ENCODE results near the gene LRRFIP2.
"Not testable (repeated sequence)": the region's sequence is repeated elsewhere in the genome, so short reads cannot be mapped to it uniquely, and the experiment has no call there.

The LRRFIP2 gene

DNA sequence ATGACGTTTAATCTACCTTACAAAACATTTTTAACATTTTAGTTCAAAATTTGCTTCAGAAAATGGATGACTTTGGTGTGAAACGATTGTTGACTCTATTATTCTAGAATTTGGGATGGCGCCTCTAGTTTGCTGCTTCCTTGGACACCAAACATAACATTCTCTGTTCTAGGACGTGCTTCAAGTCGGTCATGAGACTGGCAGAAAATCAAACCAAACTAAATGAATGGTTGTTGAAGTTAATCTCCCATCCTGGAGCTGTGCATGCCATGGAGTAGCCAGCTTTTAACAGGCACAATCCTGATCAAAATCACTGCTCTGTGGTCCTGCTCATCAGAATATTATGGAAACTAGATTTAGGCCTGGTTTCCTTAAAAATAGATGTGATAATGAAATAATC is 9.6 kb upstream of the LRRFIP2 start:
- no peak for DNase-seq (ENCODE audit: low read depth)

DNA sequence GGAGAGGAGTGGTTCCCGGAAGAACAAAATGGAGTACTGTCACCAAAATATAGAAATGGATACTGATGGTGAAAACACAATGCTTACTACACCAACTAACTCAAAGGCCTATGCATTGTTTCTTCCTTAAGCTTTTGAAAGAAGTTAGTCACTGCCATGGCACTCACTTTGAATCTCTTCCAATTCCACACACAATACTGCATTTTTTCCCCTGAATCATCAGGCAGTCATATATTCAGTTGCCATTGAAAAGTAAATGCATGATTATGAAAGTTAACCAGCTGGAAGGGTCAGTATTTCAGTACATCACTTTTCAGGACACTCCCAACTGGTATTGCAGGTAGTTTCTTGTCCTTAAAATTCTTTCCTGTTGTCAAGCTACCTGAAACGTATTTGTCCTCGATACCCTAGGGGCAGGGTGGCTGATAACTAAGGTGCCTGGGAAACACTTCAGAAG is 9.0 kb upstream of the LRRFIP2 start:
- DNase-seq (ENCODE audit: low read depth), result no peak

DNA sequence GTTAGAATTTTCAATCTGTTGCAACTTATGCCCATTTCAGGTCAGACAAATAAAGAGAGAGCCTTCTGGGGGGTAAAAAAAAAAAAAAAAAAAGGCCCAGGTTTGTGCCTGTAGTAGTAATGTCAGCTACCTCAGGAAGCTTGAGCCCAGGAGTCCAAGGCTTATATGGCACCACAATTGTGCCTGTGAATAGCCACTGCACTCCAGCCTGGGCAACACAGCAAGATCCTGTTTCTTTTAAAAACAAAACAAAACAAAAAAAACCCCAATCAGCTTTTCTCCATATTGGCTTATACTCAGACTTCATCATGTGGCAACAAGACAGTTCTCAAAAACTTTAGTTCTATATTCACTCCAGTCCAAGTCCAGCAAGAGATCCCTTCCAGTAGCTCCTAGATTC is 8.4 kb upstream of the LRRFIP2 start:
- no peak for DNase-seq (ENCODE audit: low read depth)

DNA sequence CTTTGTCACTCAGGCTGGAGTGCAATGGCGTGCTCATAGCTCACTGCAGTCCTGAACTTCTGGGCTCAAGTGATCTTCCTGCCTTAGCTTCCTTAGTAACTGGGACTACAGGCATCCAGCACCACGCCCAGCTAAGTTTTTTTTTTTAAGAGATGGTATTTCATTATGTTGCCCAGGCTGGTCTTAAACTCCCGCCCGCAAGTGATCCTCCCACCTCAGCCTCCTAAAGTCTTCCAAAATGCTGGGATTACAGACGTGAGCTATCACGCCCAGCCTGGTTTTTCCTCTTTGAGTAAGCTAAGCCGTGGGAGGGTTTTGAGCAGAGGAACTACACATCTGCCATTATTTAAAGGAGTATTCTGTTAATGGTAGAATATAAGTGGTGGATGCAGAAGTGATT is 7.4 kb upstream of the LRRFIP2 start:
- DNase-seq (ENCODE audit: low read depth), result no peak

DNA sequence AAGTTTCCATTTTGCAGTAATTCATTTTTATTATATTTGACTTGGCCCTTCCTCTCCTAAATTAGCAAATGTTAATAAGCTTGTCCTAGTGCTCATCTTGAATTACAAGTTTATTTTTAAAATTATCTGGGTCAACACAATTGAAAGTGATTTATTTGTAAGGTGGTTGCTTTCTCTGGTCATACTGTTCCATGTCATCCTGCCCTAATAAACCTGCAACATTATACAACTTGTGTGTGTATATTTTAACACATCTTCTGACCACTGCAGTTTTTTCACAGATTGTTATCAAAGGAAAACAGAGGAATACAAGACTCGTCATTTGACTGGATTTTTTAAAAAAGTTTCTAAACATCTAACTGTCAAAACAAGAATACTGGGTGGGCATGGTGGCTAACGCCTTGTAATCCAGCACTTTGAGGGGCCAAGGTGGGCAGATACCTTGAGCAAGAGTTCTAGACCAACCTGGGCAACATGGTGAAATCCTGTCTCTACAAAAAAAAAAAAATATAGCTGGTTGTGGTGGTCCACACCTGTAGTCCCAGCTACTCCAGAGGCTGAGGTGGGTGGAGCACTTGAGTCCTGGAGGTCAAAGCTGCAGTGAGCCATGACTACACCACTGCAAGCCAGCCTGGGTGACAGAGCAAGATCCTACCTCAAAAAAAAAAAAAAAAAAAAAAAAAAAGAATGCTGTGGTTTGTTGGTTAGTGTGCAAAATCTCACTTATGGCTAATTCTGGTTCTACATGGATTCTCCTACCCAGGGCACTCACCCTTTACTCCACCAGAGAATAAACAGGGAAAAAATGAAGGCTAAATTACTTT is 5.0 kb upstream of the LRRFIP2 start:
- no peak for DNase-seq (ENCODE audit: low read depth)

DNA sequence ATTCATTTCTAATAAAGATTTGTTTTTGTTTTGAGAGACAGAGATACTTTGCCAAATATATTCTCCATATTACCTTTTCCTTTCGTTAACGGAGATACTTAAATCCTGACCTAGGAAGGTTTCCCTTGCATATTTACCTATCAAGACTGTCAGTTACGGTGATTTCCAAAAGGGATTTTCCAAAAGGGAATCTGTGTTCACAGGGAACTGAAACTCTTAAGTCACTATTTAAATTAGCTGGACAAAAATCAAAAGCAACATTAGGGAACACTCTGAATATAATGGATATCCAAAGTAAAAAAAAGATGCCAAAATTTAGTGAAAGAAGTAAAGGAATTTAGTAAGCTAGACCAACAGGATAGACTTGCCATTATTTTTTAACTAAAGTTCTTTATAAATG is 576 bp downstream of the LRRFIP2 start:
- DNase-seq (ENCODE audit: low read depth), result no peak

DNA sequence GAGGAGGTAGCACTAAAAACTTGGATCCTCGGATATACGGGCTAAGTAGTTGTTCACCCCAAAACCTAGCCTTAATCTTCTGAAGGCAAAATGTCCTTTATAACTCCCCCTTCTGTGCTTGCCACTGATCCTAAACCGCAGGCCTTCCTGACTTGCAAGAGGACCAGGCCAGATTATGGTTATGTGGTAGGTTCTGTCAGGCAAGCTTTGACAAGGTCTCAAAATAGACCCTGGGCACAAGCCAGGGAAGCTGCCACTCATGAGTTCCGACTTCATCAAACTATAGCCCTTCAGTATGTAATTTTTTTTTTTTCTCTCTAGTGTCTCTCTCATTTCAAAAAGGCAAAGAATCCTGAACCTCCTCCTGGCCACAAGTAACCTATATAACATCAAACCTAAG is 3.2 kb downstream of the LRRFIP2 start:
- no peak for DNase-seq (ENCODE audit: low read depth)

DNA sequence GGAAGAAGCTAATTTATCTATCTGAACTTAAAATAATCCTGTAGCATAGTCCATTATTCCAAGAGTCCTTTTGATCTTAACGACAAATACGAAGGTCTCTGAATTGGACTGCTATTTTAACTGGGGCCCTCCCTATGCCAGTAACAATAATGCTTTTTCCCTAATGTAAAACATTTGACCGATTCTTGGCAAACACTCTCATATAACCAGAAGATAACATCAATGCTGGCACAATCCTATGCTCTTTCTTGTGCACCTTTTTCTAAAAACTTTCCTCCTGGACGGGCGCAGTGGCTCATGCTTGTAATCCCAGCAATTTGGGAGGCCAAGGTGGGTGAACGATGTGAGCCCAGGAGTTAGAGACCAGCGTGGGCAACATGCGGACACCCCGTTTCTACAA is 3.9 kb downstream of the LRRFIP2 start:
- DNase-seq (ENCODE audit: low read depth), result no peak

DNA sequence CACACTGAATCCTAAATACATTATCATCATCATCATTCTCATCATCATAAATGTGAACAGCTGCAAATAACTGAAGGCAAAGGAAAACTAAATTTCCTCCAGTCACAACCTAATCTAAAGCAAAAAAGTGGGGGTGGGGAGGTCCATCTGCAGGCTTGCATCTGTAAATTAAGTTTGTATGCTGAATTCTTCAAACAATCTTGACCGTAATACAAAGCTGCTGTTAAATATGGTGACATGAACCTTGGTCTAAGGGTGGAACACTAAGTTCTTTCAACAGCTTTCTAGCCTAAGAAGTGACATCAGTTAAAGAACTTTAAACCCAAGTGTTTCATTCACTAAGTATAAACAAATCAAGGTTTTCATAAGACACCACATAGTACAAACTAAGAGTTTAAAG is 4.3 kb downstream of the LRRFIP2 start:
- no peak for DNase-seq (ENCODE audit: low read depth)

DNA sequence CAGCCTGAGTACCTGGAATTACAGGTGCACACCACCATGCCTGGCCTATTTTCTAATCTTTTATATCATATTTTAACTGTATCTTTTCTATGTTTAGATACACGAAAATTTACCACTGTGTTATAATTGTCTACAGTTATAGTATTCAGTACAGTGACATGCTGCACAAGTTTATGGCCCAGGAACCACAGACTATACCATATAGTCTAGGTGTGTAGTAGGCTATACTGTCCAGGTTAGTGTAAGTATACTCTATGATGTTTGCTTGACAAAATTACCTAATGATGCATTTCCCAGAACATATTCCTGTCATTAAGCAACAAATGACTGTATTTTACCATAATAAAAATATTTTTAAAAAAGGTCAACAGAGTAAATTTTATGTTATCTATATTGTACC is 5.5 kb downstream of the LRRFIP2 start:
- DNase-seq (ENCODE audit: low read depth), result no peak

DNA sequence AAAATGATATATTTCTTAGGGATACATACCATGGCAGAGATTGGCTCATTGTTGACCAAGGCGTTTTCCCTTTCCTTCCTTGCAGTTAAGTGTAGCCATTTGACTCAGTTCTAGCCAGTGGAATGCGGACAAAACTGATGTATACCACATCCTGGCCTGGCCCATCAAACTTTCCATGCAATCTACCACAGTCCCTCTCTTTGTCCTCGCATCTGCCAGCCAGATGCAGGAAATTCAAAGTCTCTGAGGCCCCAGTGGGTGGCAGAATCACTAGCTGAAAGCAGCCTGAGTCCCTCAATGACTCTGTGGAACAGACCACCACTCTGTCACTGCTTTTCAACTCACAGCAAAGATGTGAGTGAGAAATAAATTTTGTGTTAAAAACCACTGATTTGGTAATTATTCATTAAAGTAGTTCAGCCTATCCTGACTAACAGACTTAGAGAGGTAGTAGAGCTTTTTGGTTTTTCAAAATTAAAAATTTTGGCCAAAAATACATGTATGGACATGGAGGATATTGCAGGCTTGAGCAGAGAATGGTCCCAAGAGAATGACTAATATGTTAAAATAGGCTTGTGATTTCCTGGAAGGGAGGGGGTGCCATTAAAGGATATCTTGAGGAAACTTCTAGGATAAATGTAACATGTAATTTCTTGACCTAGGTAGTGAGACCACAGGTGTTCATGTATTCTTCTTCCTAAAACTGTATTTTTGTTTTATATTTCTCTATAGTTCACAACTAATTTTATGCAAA is 10.9 kb downstream of the LRRFIP2 start:
- DNase-seq (ENCODE audit: low read depth), result peak; percentile 33

DNA sequence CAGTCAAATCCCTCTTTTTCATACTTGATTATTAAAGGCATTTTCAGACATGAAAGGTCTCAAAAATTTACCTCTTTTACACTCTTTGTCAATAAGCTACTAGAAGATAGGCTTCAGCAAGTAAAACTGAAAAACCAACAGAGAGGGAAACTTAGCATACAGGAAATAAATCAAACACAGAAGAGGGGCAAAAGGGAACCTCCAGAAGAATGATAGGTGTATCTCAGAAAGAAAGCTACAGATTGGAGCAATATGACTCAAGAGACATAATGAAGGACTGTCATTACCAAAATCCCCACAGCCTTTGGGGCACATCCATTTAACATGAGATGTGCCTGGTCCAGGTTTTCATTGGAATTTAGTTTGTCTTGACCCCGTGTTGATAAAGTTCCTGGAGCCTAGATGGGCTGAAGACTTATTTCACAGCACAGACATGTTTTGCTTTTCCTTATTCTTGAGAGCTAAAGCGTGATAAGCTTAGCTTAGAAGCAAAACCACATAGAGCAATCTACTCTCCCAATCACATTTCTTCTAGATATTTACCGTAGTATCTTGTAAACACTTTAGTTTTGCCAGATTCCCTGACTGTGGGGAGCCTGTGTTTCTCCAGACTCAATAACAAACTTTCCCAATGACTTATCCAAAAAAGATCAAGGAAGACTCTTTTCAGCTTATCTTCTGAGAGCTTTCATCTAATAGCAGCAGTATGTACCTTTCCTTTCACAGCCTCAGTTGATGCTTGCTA is 11.7 kb downstream of the LRRFIP2 start:
- DNase-seq (ENCODE audit: low read depth), result no peak

DNA sequence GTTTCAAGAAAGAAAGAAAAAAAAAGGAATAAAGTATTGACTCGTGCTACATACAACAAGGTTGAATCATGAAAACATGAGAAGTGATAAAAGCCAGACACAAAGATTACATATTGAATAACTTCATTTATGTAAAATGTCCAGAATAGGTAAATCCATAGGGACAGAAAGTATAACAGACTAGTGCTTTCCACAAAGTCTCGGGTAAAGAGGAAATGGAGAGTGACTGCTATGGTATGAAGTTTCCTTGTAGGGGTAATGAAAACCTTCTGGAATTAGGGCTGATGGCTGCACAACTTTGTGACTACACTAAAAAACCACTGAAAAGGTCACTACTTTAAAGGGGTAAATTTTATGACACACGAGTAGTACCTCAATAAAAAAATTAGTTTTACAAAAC is 13.0 kb downstream of the LRRFIP2 start:
- no peak for DNase-seq (ENCODE audit: low read depth)

DNA sequence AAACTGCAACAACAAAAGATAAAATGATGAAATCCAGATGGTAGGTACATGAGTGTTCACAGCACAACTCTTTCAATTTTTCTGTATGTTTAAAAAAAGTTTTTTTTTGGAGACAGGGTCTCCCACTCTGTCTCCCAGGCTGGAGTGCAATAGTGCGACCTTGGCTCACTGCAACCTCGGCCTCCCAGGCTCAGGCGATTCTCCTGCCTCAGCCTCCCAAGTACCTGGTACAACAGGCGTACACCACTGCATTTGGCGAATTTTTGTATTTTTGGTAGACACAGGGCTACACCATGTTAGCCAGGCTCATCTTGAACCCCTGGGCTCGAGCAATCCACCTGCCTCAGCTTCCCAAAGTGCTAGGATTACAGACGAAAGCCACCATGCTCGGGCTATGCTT is 18.6 kb downstream of the LRRFIP2 start:
- no peak for DNase-seq (ENCODE audit: low read depth)

DNA sequence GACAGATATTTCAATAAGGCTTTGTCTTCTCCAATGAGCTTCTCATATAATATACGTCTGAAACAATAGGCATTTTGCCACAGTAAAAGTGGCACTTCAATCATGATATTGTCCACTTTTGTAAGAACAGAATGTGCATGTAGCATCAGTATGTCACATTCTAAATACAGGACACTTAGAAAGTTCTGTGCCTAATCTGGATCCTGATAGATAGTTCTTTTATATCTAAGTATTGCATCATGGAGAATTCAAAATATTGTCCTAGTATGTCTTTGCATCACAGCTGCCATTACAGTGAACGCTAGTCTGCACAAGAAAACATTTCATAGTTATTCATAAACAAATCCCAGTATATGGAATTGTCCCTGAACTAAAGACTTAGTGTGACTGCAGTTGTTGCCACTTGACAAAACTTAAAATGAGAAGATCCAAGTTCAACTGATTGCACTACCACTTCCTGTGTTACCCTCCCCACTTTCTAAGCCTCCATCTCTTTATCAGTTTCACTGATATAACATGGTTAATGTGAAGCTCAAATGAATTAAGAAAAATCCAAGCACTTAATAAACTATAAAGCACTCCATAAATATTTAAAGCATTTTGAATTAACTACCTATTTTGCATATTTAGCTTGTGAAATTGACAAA is 19.6 kb downstream of the LRRFIP2 start:
- DNase-seq (ENCODE audit: low read depth), result no peak

DNA sequence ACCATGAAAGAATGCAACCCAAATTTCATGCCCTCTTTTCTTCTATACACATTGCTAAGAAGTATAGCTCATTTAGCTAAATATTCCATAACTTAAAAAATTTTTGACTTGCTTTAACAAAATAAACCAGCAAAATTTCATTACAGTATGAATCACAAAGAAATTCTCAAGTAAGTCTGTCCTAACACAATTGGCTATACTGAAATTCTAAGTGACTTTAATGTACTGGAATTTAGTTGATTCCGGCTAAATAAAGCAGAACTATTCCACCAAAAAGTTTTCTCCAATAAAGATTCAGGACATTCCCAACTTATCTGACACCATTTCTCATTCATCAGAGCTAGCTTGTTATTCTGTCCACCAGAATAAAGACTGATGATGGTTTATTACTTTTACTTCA is 23.8 kb downstream of the LRRFIP2 start:
- no peak for DNase-seq (ENCODE audit: low read depth)

DNA sequence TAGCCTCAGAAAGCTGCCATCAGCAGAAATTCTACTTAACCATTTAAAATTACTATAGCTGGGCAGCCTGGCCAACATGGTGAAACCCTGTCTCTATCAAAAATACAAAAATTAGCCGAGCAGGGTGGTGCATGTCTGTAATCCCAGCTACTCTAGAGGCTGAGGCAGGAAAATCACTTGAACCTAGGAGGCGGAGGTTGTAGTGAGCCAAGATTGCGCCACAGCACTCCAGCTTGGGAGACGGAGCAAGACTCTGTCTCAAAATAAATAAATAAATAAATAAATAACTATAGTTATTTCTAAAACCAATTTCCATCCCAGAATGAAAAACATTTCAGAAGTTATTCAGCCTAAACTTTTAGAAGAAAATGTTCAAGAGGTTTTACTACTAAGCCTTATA is 25.1 kb downstream of the LRRFIP2 start:
- DNase-seq (ENCODE audit: low read depth), result no peak

DNA sequence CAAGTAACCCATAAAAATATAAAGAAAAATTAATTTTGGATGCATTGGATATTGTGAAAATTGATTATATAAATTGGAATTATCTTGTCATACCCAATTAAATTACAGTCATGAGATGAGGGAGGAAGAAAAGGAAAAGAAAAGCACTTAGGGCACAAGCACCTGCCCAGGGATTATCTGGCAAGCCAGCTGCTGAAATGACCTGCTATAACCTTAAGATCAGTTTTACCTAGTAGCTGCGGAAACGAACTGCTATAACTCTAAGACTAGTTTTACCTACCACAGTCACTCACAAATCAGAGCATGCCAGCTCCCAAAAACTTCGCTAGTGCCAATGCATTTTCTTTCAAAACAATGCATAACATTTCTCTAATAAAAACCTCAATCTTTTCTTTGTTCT is 26.2 kb downstream of the LRRFIP2 start:
- no peak for DNase-seq (ENCODE audit: low read depth)

DNA sequence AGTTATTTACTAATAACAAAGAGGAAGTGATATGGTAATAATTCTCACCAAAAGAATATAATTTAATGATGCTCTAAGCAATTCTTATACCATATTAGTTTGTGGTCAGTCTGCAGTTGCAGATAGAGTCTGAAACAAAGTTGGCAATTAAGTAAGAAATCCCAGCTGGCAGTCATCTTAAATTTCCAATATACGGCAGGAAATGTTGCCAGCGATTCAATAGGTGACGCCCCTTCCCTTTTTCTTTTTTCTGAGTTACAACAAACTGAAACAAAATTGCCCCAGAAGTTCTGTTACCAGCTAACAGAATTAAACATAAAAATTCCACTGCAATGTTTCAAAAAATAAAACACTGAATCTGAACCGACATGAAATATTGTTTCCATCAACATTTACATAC is 26.7 kb downstream of the LRRFIP2 start:
- DNase-seq (ENCODE audit: low read depth), result no peak

DNA sequence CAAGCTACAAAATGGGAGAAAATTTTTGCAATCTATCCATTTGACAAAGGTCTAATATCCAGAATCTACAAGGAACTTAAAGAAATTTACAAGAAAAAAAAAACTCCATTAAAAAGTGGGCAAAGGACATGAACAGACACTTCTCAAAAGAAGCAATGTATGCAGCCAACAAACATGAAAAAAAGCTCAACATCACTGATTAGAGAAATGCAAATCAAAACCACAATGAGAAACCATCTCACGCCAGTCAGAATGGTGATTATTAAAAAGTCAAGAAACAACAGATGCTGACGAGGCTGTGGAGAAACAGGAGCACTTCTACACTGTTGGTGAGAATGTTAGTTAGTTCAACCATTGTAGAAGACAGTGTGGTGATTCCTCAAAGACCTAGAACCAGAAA is 27.5 kb downstream of the LRRFIP2 start:
- not testable (repeated sequence) for DNase-seq (ENCODE audit: low read depth)

DNA sequence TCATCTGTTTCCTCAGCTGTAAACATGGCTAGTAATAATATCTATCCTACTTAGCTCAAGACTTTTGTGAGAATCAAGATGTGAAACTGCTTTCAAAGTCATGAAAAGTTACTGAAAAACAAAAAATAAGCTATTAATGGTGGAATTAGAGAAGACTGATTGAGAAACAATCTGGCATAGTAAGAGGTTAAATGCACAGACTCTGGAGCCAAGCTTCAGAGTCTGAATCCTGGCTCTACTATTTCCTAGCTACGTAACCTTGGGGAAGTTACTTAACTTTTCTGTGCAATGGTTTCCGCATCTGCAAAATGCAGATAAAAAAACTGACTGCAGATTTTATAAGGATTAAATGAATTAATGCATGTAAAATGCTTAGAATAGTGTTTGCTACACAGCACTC is 28.8 kb downstream of the LRRFIP2 start:
- DNase-seq (ENCODE audit: low read depth), result no peak

DNA sequence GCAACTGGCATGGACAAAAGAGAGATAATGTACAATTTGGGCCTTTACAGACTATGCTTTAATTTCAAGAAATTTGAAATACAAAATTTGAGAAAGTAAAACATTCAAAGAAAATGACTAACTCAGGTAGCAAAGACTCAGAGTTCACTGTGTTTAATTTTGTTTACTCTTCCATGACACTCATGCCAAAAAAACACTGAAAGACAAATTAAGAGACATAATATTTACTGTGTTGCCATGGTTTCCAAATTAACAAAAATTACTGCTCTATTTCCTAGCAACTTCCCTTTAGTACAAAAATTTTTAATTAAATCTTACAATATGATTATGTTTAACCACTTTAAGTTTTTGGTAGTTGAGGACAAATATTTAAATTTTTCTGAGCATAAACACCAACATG is 29.6 kb downstream of the LRRFIP2 start:
- DNase-seq (ENCODE audit: low read depth), result no peak

All from activated T-cell treated with anti-CD3 and anti-CD28 coated beads for 48 hours (primary cell).